Stimulated activated CD8-positive, alpha-beta memory T cell treated with anti-CD3 and anti-CD28 coated beads, Interleukin-12 subunit alpha, Interleukin-12 subunit beta, amount 100 ng/mL, for 4 hours (primary cell): ENCODE data around the gene CBX5.
"Not testable (repeated sequence)": the region's sequence is repeated elsewhere in the genome, so short reads cannot be mapped to it uniquely, and the experiment has no call there.

Experiments
- DNase-seq: peaks from one replicate; pipeline ENCODE4 v3.0.0-alpha.2; 2020; ENCODE audit warnings: low read depth

CBX5 gene

DNA sequence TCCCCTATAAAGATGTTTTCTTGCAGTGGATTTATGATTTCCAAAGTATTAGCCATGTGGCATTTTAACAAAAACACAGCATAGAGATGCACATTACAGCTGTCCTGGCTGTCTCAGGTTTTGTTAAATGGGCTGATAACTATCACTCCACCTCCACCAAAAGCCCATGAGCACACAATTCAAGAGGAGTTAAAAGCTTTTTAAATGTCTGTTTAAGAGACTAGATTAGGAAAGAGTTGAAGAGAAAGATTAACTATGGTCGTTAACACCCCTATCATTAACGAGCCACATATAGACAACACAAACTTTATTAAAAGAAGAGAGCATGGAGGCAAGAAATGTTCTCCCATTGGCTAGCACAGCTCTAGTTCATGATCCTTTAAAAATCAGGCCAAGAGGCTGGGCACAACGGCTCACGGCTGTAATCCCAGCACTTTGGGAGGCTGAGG lies 14.5 kb downstream of the CBX5 start:
- DNase-seq: no peak

DNA sequence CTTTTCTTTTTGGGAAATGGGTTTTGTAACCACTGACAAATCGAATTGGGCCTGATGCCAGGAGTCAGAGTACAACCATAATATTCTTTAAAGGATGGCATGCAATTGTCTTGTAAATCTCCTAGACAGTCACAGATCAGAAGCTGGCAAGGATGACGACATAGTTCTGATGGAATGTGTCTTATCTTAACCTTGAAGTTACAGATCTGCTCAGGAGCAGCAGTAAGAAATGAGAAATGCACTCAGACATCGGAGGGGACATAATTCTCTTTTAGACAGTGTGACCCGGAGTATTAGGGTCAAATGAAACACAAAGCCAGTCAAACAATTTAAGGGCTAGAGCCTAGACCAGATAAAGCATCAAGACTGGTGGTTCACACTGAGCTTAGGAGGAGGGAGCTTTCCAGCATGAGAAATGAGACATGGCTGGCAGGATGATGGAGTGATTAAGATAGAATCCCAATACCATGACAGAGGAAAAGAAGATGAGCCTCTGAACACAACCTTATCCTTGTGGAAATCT lies 17.5 kb downstream of the CBX5 start:
- no peak for DNase-seq

DNA sequence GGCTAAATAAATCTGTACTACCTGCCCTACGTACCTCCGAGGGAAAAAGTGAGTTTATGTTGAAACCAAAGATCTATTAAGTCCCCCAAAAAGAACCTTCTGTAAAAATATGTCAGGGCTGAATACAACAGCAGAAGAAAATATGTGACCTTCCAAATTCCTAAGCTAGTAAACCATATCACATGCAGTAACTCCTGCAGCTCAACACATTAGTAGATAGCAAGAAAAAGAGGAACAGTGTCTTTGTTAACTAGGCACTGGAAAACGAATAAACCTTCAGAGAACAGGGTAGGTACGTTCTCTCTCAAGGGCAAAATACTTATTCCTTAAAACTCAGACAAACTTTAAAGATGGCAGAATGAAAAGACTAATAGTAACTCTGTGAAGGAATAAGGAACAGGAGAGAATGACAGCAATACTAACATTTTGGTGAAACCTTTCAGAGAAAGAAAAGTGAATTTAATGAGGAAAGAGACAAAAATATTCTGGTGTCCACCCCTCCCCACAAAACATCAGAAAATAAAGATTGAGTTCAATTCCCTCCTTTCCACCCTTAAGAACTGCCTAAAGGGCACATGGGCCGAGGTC lies 18.0 kb downstream of the CBX5 start:
- no peak for DNase-seq

DNA sequence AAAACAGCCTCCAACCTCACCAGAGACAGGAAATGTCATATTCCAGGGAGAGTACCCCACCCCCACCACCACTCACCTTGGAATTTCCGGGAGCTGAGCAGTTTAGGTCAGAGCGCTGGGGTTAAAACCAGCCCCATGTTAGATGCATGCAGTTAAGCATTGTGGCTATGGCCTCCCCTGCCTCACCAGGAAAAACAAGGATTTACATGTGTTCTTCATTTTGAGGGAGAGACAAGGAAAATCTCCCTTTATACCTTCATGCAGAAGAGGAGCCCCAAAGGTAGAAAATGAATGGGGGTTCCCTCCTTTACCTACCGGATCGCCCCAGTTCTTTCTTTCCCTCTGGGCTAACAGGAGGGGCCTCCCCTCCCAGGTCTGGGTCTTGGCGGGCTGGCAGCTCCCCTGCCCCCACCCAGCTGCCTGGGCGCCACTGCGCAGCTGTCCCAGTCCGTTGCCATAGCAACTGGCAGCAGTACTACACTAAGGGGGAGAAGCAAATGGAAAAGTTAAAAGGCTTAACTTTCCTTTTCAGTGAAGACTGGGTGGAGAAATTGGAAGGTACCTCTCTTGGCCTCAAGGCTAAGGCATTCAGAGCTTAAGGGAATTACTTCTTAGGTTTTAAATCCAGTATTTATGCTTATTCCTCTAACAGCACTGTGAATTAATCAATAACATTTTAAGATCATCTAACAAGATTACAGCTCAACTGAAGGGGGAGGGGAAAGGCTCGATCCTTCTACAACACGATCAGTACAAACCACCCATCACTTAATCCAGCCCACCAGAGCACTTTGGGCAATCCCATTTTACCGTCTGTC lies 20.5 kb downstream of the CBX5 start:
- DNase-seq: no peak

DNA sequence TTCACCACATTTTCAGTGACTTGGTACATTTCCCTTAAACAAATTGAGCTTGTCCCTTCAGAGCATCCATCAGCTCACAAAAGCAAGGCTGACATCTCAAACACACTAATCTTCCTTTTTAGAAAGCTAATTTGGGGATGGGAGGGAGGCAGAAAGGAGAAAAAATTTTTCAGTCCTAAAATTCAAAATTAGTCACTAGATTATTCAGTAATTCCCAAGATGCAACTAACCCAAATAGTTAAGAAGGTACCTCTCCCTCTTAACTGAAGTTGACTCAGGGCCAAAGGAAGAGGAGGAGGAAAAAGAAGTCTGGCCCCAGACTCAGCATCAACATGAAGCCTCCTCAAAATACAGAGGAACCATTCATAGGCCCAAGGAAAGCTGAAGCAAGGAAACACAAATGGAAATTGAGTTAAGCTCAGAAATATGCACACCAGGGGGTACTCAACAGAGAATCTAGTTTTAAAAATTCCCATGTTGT lies 21.7 kb downstream of the CBX5 start:
- DNase-seq: no peak

DNA sequence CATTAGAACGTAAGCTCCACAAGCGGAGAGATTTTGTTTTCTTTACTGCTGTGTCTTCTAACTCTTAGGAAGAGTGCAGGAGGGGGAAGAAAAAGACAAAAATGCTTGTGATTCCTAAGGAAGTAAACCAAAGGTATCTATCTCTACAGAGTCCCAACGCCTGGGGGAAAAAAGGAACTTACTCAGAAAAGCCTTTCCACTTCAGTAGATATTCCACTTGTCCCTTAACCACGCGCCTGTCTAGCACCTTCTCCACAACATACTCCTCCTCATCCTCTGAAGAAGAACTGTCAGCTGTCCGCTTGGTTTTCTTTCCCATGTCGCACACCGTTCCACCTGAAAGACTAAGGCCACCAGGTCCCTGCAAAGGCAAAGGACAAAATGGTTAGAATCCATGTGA lies 22.6 kb downstream of the CBX5 start:
- DNase-seq: no peak

DNA sequence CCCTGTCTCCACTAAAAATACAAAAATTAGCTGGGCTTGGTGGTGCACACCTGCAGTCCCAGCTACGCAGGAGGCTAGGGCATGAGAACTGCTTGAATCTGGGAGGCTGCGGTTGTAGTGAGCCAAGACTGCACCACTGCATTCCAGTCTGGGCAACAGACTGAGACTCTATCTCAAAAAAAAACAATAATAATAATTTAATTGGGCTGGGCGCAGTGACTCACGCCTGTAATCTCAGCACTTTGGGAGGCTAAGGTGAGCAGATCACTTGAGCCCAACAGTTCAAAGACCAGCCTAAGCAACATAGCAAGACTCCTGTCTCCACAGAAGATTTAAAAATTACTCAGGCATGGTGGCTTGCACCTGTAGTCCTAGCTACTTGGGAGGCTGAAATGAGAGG lies 26.7 kb downstream of the CBX5 start:
- no peak for DNase-seq

DNA sequence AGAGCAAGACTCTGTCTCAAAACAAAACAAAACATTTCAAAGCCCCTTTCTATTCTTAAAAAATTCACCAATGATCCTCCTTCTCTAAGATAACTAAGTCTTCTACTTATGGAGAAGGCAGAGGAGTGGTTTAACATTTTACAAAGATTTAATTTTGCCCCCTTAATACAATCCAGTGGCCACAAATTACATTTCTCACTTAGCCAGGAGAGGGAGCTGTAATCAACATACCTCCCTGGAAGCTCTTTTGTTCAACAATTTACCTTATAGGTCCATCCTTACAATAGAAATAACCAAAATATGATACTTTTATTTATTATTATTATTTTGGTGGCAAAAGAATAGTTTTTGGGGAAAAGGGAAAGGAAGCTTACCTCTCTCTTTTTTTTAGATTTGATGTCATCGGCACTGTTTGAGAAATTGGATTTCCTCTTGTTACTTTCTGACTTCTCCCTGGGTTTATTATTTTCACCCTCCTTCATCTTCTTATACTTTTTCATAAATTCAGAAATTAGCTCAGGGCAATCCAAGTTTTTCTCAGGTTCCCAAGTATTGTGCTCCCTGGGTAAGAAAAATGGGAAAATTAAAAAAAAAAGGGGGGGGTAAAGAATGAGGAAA lies 28.1 kb downstream of the CBX5 start:
- DNase-seq: no peak

DNA sequence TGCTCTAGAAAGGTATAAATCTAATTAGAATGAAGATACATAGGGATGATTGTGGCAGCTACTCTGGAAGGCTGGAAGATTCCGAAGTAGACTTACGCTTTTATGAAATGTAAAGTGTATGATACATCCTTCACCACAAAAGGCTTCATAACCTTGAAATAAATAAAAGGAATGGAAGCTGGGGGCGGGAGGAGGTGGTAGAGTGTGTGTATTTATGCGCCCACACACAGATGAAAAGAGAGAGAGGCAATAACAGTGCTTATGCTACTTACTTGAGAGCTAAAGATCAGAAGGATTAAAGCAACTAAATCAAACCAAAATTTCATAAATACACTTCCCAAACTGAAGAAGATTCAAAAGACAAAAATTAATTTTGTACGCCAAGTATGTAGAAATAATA lies 30.4 kb downstream of the CBX5 start:
- no peak for DNase-seq

DNA sequence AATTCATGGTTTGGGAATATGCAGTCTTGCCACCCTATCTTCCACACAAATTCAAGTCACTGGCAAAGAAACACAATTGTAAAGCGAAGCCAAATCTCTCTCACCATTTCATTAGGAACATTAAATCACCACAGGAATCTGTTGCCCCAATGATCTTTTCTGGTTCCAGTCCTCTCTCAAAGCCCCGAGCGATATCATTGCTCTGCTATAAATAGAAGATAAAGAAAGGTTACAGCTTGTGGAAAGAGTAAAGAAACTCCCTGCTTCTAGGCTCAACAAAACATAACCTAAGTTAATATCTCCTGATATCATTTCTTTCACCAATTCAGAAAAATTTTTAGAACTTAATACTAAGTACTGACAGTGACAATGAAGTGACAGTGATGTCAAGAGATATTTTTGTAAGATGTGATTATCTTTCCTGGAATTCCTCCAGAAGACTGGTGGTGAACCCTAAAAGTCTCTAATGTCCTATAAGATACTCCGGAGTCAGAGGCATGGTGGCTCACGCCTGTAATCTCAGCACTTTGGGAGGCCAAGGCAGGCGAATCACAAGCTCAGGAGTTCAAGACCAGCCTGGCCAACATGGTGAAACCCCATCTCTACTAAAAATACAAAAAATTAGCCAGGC lies 33.8 kb downstream of the CBX5 start:
- no peak for DNase-seq

DNA sequence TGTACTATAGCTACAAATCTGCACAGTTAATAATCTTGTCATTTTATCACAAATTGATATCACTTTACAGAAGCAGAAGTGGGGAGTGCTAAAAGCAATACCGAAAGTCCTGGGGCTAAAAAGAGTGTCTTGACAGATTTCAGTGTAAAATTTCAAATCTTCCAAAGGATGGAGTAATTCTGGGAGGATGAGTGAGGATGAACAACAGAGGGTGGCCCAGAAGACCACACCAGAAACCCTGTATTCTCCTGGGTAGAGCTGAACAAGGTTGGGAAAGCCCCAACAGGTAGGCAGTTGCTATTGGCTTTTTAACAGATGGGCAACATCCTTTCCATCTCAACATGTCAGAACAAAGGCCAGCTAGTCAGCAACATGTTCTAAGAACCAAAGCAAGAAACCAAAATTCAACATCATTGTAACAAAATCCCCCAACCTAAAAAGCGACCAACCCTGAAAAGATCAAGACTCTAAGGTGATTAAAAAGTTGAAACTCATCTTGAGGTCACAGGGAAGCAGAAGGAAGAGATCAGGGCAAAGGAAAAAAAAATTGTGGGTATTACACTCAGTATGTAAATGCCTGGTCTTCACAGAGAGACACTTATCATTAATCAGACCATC lies 38.8 kb downstream of the CBX5 start:
- no peak for DNase-seq

DNA sequence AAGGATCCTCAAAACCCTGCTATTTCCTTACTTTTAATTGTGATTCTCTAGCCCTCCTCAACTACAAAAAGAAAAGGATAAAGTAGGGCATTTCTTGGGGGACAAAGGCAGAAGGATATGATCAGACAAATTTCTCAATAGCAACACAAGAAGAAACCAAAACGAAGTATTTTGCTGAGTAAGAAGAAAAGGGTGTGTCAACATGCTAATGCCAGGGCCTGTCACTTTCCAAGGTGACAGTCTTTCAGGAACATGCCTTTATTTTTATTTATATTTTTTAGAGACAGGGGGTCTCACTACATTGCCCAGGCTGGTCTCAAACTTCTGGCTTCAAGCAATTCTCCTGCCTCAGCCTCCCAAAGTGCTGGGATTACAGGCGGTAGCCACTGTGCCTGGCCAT lies 39.8 kb downstream of the CBX5 start:
- no peak for DNase-seq

DNA sequence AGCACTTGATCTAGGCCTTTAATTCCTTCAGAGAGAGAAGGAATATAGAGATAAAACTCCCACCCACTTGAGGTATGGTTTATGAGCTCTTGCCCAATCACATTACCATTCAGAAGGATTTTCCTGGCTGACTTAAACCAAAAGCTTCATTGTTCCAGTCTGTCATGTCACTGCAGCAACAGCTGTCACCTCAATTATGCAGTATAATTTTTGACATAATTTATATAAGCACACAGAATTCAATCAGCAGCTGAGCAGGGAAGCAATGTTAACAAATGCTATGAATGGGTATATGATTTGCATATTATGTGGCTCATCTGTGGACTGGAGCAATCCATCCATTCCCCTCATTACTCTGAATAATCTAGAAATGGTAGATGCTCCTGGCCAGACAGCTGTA lies 40.3 kb downstream of the CBX5 start:
- no peak for DNase-seq

DNA sequence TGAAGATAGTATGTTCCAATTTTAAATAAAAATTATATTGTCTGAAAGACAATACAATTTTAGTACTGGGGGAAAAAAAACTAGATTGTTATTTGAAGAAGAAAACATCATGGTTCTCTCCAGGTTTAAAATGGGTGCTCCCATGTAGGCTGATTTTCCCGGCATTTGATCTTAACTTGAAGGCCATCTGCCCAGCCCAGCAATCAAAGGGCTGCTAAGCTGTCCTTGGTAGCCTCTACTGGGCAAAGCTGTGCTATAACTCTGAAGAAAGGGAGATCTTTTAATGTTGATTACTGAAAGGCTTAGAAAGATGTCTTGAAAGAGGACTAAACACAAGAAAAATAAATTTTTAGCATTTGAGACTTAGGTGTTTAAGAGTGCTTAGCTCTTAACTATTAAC lies 41.4 kb downstream of the CBX5 start:
- no peak for DNase-seq

DNA sequence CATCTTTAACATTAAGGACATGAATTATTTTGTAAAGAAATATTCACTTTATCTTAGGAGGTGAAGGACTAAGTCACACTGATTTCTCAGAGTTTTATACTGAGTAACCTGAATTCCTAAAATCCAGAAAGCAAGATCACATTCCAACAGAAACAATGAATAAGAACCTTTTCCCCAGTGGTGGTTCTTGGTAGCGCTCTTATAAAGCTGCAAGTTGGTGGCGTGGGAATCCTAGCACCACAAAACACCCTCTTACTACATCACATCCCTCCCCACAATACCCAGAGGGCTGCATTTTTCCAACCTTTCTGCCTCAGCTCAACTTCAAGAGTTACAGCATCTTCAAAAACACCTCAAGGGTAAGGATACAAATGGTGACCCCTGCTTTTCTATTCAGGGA lies 47.1 kb downstream of the CBX5 start:
- DNase-seq: no peak

DNA sequence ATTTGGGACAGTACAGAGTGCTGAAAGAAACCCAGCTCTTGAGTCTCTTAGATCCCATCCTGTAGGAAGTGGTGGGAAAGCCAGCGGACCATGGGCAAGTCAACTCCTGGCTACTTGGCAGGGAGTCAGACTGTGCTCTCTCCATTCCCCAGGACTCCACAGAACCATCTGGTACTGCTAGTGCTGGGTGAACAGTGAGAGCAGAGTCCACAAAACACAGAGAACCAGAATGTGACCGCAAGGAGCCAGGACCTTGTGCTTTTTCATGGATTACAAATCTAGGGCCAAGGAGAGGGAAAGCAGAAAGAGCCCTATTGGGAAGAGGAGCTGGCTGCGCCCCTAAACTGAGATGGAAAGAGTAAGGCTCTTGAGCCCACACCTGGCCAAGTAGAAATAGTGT lies 48.7 kb downstream of the CBX5 start:
- not testable (repeated sequence) for DNase-seq

DNA sequence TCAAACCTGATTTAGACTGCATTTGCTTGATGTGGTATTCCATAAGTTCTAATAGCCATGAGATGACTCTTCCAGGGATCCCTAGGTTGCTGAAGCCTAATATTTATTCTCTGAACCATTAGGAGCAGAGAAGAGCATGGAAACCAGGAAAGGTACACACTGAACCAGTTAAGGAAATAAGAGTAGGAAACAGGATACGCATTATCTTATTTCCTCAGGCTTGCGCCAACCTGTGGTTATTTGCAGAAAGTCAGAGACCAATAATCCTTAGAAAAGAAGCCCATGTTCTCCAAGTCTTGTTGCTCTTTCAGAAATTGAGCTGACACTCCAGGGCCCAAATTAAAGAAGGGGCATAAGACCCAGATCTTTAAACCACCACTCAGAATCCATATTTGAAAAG lies 49.4 kb downstream of the CBX5 start:
- no peak for DNase-seq

DNA sequence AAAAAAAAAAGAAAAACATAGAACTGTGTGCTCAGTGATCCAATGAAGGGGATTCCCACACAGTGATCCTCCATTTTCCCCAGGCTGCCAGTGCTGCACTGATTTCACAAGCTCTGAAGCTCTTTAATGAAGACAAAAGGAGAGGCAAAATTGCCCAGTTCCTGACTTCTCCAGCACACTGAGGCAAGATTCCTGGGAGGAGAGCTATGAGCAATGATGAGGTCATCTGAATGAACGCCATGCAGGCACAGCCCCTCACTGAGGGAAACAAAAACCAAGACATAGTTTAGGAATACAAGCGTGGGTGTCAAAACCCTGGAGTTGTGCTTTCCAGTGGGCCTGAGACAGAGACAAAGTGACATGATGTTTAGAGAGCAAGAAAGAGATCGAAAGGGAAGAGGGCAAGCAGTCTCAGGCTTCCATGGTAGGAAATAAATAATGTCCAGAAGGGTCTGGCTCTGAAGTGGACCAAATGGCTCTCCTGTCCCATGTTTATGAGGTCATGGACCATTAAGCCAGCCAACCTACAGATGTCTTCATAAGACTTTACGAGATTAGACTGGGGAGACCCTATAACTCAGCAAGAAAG lies 50.2 kb downstream of the CBX5 start:
- DNase-seq: no peak

DNA sequence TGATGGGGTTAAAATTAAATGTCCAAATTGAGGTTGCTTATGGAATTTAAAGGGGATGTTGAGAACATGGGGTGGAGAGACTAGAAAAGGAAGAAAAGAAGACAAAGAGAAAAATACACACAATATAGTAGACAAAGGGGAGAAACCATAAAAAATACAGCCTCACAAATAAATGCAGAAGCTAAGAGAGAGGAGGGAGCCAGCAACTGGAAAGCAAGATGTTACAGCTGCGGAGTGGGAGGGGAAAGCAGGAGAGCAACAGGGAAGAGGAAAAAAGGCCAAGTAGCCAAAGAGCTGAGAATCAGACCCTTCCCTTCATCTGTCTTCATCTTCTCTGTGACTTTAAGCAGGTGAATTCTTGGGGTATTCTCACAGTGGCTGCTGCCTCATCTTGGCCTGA lies 51.5 kb downstream of the CBX5 start:
- DNase-seq: no peak

DNA sequence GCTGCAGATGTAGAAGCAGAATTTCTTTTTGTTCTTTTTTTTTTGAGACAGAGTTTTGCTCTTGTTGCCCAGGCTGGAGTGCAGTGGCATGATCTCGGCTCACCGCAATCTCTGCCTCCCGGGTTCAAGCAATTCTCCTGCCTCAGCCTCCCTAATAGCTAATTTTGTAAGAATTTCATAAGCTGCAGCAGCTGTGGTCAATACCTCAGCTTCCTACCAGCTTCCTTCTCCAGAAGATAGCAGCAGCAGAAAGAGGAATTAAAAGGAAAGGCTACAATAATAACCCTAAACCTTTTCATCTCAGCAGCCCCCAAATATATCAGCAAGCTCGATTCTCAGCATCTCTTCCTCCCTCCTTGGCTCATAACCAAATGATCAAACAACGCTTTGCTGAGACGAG lies 52.0 kb downstream of the CBX5 start:
- not testable (repeated sequence) for DNase-seq

DNA sequence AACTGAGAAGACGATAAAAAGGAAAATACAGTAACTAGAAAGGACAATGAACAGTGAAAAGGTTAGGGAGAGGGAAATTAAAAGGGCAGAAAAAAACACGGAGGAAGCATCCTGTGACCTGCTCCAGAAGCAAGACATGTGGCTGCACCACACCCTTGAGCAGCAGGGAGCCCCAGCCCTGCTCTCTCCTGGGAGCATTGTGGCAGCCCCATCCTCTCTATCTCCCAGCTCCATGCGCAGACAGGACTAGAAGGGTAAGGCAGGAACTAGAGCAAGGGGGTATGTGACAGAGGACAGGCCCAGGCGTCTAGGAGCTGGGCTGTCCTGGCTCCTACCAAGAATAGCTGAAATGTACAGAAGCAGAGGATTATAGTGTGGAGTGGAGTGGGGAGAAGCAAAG lies 52.5 kb downstream of the CBX5 start:
- no peak for DNase-seq

DNA sequence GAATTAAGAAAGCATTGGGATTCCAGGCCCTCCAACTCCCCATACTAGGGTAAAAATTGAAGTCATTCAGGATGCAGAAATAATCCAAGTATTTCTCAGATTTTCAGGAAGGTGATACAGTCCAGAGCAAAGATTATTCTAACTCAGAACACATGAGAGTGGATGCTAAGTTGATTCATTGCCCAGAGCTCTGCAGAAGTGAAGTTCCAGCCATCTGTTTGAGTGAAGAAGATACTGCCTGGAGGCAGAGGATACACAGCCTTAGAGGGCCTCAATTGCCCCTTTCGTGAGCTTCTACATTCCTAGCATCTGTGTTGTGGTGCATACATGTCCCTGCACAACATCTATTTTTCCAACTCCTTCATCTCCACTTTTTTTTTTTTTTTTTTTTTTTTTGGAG lies 54.3 kb downstream of the CBX5 start:
- DNase-seq: no peak
